ENCODE results near the gene C1QTNF7.

C1QTNF7 gene

GRCh38 chr4:15469402-15470127 is 41.7 kb downstream of the C1QTNF7 start, which contains the start of gene CC2D2A:
Gene CC2D2A (plus strand): TSS chr4:15469882. CDS start chr4:15475933, 6,051 bp downstream.
- H3K27ac ChIP-seq (ENCODE audit: insufficient read depth in 1 of 2, low read depth in 1 of 2, low read length in 2 of 2, poor library complexity in 1 of 2, severe bottlenecking in 2 of 2): no peak within 1 kb of the TSS
- 17% methylated on average over 12 of the region's 14 CpGs for WGBS (ENCODE audit: insufficient coverage)
- POLR2A ChIA-PET: interaction anchor here (0.6 kb wide), 1 partner anchor 798 kb away, joined by 3 read pairs; no protein-coding TSS in a partner anchor

GRCh38 chr4:15470128-15470475 is 42.3 kb downstream of the C1QTNF7 start:
- 5% methylated on average over 3 of the region's 3 CpGs for WGBS (ENCODE audit: insufficient coverage)
- Histone ChIP-seq H3K4me3 (ENCODE audit: control insufficient read depth in 1 of 7, extremely low read depth in 1 of 7, insufficient read depth in 4 of 7, low read depth in 2 of 7, low read length in 6 of 7) (peak overlapping the region in 6 of 7 experiments; percentile 48 to 76 (median 62)), H3K27me3 (replicated peaks in 2 of 5; ENCODE audit: control insufficient read depth in 4 of 5, insufficient read depth in 5 of 5, low read length in 4 of 5) (no peaks in the 10 kb centered on the region), H3K36me3 (ENCODE audit: control insufficient read depth in 4 of 4, insufficient read depth in 4 of 4, low read length in 3 of 4) (no peaks in the 10 kb centered on the region), H3K9me3 (ENCODE audit: control extremely low read depth in 1 of 5, control insufficient read depth in 4 of 5, insufficient read depth in 2 of 5, low read depth in 1 of 5, low read length in 4 of 5) (no peaks in the 10 kb centered on the region), H3K4me1 (ENCODE audit: control extremely low read depth in 1 of 4, control insufficient read depth in 4 of 4, insufficient read depth in 4 of 4, low read length in 3 of 4) (peaks cover 5 to 11% (median 8%) of the 10 kb centered on the region in 4 experiments), H3K27ac (ENCODE audit: insufficient read depth in 1 of 2, low read depth in 1 of 2, low read length in 2 of 2, poor library complexity in 1 of 2, severe bottlenecking in 2 of 2) (no peak overlapping the region)
- POLR2A ChIA-PET: no interaction called here
- CTCF ChIA-PET: interaction anchor here (1.0 to 2.9 kb wide), 7 partner anchors 9 to 239 kb away, joined by 3 to 20 read pairs (median 5); no protein-coding TSS in a partner anchor
- no peak for DNase-seq

More at GRCh38 chr4:15469402-15470127, 41.7 kb downstream of the C1QTNF7 start, which contains the start of gene CC2D2A:
- Histone ChIP-seq H3K9me3 (ENCODE audit: control extremely low read depth in 1 of 5, control insufficient read depth in 4 of 5, insufficient read depth in 2 of 5, low read depth in 1 of 5, low read length in 4 of 5) (no peaks in the 10 kb centered on the region), H3K4me3 (ENCODE audit: control insufficient read depth in 1 of 7, extremely low read depth in 1 of 7, insufficient read depth in 4 of 7, low read depth in 2 of 7, low read length in 6 of 7) (peak within 1 kb of the TSS in 6 of 7 experiments; percentile 48 to 76 (median 62)), H3K27me3 (replicated peaks in 2 of 5; ENCODE audit: control insufficient read depth in 4 of 5, insufficient read depth in 5 of 5, low read length in 4 of 5) (no peaks in the 10 kb centered on the region), H3K4me1 (ENCODE audit: control extremely low read depth in 1 of 4, control insufficient read depth in 4 of 4, insufficient read depth in 4 of 4, low read length in 3 of 4) (peaks cover 5 to 11% (median 8%) of the 10 kb centered on the region in 4 experiments), H3K36me3 (ENCODE audit: control insufficient read depth in 4 of 4, insufficient read depth in 4 of 4, low read length in 3 of 4) (no peaks in the 10 kb centered on the region)
- CTCF ChIA-PET: interaction anchor here (1.0 to 2.9 kb wide), 6 partner anchors 10 to 238 kb away, joined by 3 to 20 read pairs (median 4); no protein-coding TSS in a partner anchor
- peak in 1 of 3 donors; percentile 15 for DNase-seq

GRCh38 chr4:15476396-15476795 is 48.6 kb downstream of the C1QTNF7 start:
- no peaks in the 10 kb centered on the region for H3K27me3 ChIP-seq (replicated peaks in 2 of 5; ENCODE audit: control insufficient read depth in 4 of 5, insufficient read depth in 5 of 5, low read length in 4 of 5)
- CTCF ChIA-PET: interaction anchor here (0.6 to 1.2 kb wide), 4 partner anchors 80 to 480 kb away, joined by 3 to 4 read pairs (median 3); no protein-coding TSS in a partner anchor
- POLR2A ChIA-PET: interaction anchor here (0.6 kb wide), 1 partner anchor 389 kb away, joined by 3 read pairs; no protein-coding TSS in a partner anchor
- DNase-seq: no peak
- WGBS (ENCODE audit: insufficient coverage): 100% methylated on average over 3 of the region's 5 CpGs
- no peaks in the 10 kb centered on the region for H3K4me1 ChIP-seq (ENCODE audit: control extremely low read depth in 1 of 4, control insufficient read depth in 4 of 4, insufficient read depth in 4 of 4, low read length in 3 of 4)
- no peaks in the 10 kb centered on the region for H3K36me3 ChIP-seq (ENCODE audit: control insufficient read depth in 4 of 4, insufficient read depth in 4 of 4, low read length in 3 of 4)
- H3K9me3 ChIP-seq (ENCODE audit: control extremely low read depth in 1 of 5, control insufficient read depth in 4 of 5, insufficient read depth in 2 of 5, low read depth in 1 of 5, low read length in 4 of 5): no peaks in the 10 kb centered on the region
- H3K4me3 ChIP-seq (ENCODE audit: control insufficient read depth in 1 of 7, extremely low read depth in 1 of 7, insufficient read depth in 4 of 7, low read depth in 2 of 7, low read length in 6 of 7): no peak overlapping the region
- no peak overlapping the region for H3K27ac ChIP-seq (ENCODE audit: insufficient read depth in 1 of 2, low read depth in 1 of 2, low read length in 2 of 2, poor library complexity in 1 of 2, severe bottlenecking in 2 of 2)

GRCh38 chr4:15478724-15479088 is 50.9 kb downstream of the C1QTNF7 start:
- Histone ChIP-seq H3K4me1 (ENCODE audit: control extremely low read depth in 1 of 4, control insufficient read depth in 4 of 4, insufficient read depth in 4 of 4, low read length in 3 of 4) (no peaks in the 10 kb centered on the region), H3K36me3 (ENCODE audit: control insufficient read depth in 4 of 4, insufficient read depth in 4 of 4, low read length in 3 of 4) (no peaks in the 10 kb centered on the region), H3K27ac (ENCODE audit: insufficient read depth in 1 of 2, low read depth in 1 of 2, low read length in 2 of 2, poor library complexity in 1 of 2, severe bottlenecking in 2 of 2) (no peak overlapping the region), H3K4me3 (ENCODE audit: control insufficient read depth in 1 of 7, extremely low read depth in 1 of 7, insufficient read depth in 4 of 7, low read depth in 2 of 7, low read length in 6 of 7) (no peak overlapping the region), H3K9me3 (ENCODE audit: control extremely low read depth in 1 of 5, control insufficient read depth in 4 of 5, insufficient read depth in 2 of 5, low read depth in 1 of 5, low read length in 4 of 5) (no peaks in the 10 kb centered on the region), H3K27me3 (replicated peaks in 2 of 5; ENCODE audit: control insufficient read depth in 4 of 5, insufficient read depth in 5 of 5, low read length in 4 of 5) (no peaks in the 10 kb centered on the region)
- ChIA-PET CTCF (interaction anchor here (0.8 to 1.7 kb wide), 10 partner anchors 8 to 477 kb away, joined by 3 to 8 read pairs (median 4); partner anchors contain the start of gene FGFBP1), POLR2A (no interaction called here)
- no peak for DNase-seq
- 100% methylated on average over 5 of the region's 5 CpGs for WGBS (ENCODE audit: insufficient coverage)

GRCh38 chr4:15479089-15479912 is 51.5 kb downstream of the C1QTNF7 start:
- H3K4me1 ChIP-seq (ENCODE audit: control extremely low read depth in 1 of 4, control insufficient read depth in 4 of 4, insufficient read depth in 4 of 4, low read length in 3 of 4): no peaks in the 10 kb centered on the region
- peak; percentile 39 to 55 (median 46) for DNase-seq
- WGBS (ENCODE audit: insufficient coverage): 93% methylated on average over 5 of the region's 11 CpGs
- no peaks in the 10 kb centered on the region for H3K9me3 ChIP-seq (ENCODE audit: control extremely low read depth in 1 of 5, control insufficient read depth in 4 of 5, insufficient read depth in 2 of 5, low read depth in 1 of 5, low read length in 4 of 5)
- ChIA-PET POLR2A (no interaction called here), CTCF (interaction anchor here (0.6 to 1.8 kb wide), 19 partner anchors 8 to 522 kb away, joined by 3 to 9 read pairs (median 4); partner anchors contain the start of genes BST1 and FGFBP1)
- no peaks in the 10 kb centered on the region for H3K36me3 ChIP-seq (ENCODE audit: control insufficient read depth in 4 of 4, insufficient read depth in 4 of 4, low read length in 3 of 4)
- no peaks in the 10 kb centered on the region for H3K27me3 ChIP-seq (replicated peaks in 2 of 5; ENCODE audit: control insufficient read depth in 4 of 5, insufficient read depth in 5 of 5, low read length in 4 of 5)
- H3K4me3 ChIP-seq (ENCODE audit: control insufficient read depth in 1 of 7, extremely low read depth in 1 of 7, insufficient read depth in 4 of 7, low read depth in 2 of 7, low read length in 6 of 7): no peak overlapping the region
- no peak overlapping the region for H3K27ac ChIP-seq (ENCODE audit: insufficient read depth in 1 of 2, low read depth in 1 of 2, low read length in 2 of 2, poor library complexity in 1 of 2, severe bottlenecking in 2 of 2)

GRCh38 chr4:15479913-15480185 is 52.0 kb downstream of the C1QTNF7 start:
- DNase-seq: no peak
- ChIA-PET POLR2A (no interaction called here), CTCF (interaction anchor here (1.1 to 1.8 kb wide), 17 partner anchors 9 to 521 kb away, joined by 3 to 9 read pairs (median 4); partner anchors contain the start of gene BST1)
- Histone ChIP-seq H3K4me3 (ENCODE audit: control insufficient read depth in 1 of 7, extremely low read depth in 1 of 7, insufficient read depth in 4 of 7, low read depth in 2 of 7, low read length in 6 of 7) (no peak overlapping the region), H3K36me3 (ENCODE audit: control insufficient read depth in 4 of 4, insufficient read depth in 4 of 4, low read length in 3 of 4) (no peaks in the 10 kb centered on the region), H3K9me3 (ENCODE audit: control extremely low read depth in 1 of 5, control insufficient read depth in 4 of 5, insufficient read depth in 2 of 5, low read depth in 1 of 5, low read length in 4 of 5) (no peaks in the 10 kb centered on the region), H3K27me3 (replicated peaks in 2 of 5; ENCODE audit: control insufficient read depth in 4 of 5, insufficient read depth in 5 of 5, low read length in 4 of 5) (no peaks in the 10 kb centered on the region), H3K27ac (ENCODE audit: insufficient read depth in 1 of 2, low read depth in 1 of 2, low read length in 2 of 2, poor library complexity in 1 of 2, severe bottlenecking in 2 of 2) (no peak overlapping the region), H3K4me1 (ENCODE audit: control extremely low read depth in 1 of 4, control insufficient read depth in 4 of 4, insufficient read depth in 4 of 4, low read length in 3 of 4) (no peaks in the 10 kb centered on the region)
- WGBS (ENCODE audit: insufficient coverage): 90% methylated on average over 3 of the region's 3 CpGs

Data from common myeloid progenitor, CD34-positive (primary cell).